HG02588 (cell line): ENCODE data around the gene LIMK2.
"Not testable (repeated sequence)": the region's sequence is repeated elsewhere in the genome, so short reads cannot be mapped to it uniquely, and the experiment has no call there.

ENCODE experiments used
- ATAC-seq: cut with Tn5 transposase; IDR thresholded peaks from one replicate; pipeline ENCODE4 v1.9.1; 2021; ENCODE audit warnings: mild to moderate bottlenecking, moderate library complexity; ENCODE audit not compliant: unreplicated experiment

The LIMK2 gene

GRCh38 chr22:31210556-31211421, 1.3 kb upstream of the LIMK2 start:
- ATAC-seq: no peak

DNA sequence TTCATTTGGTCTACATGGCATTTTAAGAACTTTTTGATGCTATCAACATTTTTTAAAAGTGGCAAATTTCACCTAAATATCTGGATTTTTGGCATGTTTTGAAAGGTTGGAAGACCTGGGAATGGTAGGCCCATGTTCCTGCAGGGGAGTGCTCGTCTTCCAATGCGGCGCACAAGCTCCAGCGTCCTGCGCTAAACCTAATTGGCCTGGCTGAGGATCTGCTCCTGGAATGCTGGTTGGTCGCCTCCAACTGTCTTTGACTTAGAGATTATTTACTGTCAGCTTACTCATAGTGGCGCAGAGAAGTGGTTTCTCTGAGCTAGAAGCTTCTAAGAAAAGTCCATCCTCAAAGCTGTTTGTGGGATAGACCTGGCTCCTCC, 626 bp upstream of the LIMK2 start:
- no peak for ATAC-seq

DNA sequence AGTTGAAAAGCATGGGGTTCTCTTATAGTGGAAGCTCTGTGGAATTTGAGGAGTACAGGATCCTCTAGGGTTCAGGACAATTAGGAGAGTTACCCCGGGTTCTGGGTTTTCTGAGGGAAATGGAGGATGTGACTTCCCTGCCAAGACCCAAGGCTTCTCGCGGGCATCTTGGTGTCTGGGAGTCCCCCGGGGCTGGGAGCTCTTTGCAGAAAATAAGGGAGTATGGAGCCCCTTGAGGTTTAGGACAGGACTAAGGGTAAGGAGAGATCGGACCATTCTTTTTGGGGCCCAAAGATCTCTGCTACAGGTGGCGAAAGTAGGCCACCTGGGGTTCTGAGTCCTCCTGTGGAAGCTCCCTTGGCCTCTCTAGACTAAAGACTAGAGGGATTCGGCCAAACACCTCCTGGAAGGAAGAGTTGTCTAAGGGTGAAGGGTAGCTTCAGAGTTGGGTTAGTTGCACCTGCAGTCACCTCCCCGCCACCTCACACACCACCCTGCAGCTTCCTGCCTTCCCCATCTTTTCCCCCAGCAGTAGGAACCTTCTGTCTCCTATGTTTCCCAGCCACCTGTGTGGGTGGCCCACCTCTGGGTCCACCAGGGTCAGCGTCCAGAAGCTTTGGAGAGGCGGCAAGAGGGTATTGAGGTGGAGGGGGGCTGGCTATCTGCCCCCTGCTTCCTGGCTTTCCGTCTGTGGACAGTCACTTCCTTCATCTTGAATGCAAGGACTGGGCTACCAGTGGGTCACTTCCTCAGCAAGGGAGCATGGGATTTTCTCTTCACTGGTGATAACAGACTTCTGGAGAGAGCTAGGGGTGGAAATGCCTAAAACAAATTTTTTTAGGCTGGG, 908 bp downstream of the LIMK2 start:
- ATAC-seq: no peak

- no peak for ATAC-seq
Measured at GRCh38 chr22:31215018-31215535, 3.0 kb downstream of the LIMK2 start.

GRCh38 chr22:31218565-31219262, 6.6 kb downstream of the LIMK2 start:
- no peak for ATAC-seq

DNA sequence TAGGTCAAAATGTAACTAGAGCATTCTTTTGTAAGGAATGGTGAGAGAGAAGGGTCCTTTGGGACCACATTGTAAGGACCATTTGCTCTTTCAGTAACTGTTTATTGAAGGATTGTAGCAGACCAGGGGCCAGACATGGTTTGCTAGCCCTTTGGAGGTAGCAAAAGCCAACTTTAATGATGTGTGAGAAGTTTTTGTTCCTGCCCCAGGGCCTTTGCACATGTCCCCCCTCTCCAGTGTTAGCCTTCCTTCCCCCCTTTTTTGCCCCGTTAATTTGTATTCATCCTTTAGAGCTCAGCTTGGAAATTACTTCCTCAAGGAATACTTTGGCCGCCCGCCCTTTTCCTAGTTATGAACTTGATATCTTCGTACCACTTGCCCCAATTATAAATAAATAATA, 9.0 kb downstream of the LIMK2 start:
- ATAC-seq: no peak

DNA sequence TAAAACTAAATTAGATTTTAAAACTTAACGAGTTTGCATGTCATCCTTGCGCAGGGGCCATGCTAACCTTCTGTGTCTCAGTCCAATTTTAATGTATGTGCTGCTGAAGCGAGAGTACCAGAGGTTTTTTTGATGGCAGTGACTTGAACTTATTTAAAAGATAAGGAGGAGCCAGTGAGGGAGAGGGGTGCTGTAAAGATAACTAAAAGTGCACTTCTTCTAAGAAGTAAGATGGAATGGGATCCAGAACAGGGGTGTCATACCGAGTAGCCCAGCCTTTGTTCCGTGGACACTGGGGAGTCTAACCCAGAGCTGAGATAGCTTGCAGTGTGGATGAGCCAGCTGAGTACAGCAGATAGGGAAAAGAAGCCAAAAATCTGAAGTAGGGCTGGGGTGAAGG, 10.6 kb downstream of the LIMK2 start:
- ATAC-seq: no peak

- ATAC-seq: no peak
Measured at GRCh38 chr22:31223786-31224191, 11.7 kb downstream of the LIMK2 start.

DNA sequence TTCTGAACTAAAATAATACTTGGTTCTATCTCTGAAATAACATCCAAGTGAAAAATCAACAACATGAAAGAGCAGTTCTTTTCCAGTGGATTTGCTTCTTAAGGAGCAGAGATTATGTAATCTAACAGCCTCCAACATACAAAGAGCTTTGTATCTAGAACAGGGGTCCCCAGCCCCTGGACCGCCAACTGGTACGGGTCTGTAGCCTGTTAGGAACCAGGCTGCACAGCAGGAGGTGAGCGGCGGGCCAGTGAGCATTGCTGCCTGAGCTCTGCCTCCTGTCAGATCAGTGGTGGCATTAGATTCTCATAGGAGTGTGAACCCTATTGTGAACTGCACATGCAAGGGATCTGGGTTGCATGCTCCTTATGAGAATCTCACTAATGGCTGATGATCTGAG, 12.6 kb downstream of the LIMK2 start:
- ATAC-seq: not testable (repeated sequence)

DNA sequence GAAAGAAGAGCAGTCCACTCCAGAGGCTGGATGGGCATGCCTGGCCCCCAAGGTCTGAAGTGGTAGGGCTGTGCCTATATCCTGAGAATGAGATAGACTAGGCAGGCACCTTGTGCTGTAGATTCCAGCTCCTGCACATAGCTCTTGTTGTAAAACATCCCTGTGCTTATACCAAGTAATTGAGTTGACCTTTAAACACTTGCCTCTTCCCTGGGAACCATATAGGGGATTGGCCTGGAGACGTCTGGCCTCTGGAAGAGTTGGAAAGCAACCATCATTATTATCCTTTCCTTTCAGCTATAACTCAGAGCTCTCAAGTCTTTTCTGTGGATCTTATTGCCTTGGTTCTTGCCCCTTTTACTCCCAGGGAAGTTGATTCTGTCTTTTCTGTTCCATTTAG, 15.1 kb downstream of the LIMK2 start:
- ATAC-seq: no peak

DNA sequence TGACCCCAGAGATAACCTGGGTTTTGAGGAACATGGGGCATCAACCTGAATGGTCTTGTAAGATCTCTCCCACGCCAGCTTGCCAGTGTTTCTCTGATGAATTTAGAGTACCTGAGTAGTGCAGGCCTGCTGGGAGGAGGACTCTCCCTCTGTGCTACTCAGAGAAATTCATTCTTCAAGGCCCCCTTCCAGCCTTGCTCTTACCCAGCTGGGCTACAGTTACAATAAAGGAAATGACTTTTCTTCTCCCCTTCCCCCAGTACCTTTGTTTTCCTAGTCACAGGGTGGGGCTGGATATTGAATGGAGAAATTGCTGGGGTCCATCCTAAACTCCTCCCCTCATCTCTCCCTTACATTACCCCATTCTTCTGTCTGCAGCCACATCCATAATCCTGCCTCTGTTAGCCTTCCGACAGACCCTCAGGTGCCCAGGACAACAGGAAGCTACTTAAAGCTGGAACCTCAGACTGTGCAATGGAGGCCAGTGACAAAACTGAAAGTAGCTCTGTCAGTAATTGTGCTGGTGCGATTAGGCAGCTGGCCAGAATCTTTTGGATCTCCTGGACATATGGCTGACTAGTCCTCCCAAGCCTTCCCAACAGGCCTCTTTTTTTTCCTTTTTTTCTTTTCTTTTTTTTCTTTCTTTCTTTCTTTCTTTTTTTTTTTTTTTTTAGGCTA, 17.4 kb downstream of the LIMK2 start:
- ATAC-seq: no peak

DNA sequence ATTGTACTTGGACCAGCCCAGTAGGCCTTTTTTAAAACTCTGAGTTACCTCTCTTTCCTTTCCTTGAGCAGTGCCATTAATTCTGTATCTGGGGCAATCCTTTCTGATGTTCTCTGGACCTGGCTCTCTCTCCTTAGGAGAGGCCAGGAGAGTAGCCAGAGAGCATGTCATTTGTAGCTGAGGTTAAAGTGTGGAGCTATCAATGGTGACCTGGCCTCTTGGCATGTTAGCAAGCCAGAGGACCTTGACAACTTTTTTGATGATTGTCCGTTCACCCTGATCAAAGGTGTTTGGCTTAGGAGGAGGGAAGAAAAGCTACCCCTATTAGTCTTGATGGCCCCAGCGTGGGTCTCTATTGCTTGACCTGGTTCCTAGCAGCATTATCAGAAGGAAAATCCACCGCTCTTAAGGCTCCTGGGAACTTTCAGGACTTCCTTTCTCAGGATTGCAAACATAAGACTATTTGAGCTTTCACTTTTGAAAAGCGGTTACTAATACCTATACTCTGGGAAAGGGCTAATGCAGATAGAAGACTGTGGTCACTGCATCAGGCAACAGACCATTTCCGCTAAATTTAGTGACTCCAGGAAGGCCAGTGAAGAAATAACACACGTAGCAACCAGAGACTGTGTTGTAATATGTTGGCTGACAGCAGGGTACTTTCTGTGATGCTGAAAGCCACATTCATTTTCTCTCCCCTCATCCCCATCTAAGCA, 18.2 kb downstream of the LIMK2 start:
- no peak for ATAC-seq

DNA sequence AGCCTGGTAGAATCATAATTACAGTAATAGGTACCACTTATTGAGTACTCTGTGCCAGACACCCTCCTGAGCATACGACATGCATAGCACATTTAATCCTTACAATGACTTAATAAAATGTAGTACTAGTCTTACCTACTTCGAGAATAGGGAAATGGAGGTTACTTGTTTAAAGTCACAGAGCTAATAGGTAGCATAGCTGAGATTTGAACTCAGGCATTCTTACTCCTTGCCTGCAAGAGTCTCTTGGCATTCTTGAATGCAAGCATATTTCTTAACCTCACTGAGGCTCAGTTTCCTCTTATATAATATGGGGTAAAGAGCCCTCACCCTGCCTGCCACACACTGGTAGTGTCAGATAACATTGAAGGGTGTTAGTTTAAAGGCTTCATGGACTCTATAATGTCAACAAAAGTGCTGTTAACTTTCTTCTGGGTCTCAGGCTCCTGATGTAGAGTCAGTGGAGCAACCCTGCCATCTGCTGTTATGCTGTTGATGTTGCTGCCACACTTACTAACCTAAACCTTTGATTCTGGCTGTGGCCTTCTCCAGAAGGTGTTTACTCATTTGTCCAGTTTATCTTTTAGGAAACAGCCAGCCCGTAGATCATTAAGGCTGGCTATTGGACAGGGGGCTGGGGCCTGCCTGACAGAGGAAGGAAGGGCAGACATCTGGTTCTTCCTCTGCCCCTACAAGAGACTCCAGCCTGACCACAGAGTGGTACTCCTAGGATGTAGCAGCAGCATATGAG, 18.9 kb downstream of the LIMK2 start:
- ATAC-seq: no peak

DNA sequence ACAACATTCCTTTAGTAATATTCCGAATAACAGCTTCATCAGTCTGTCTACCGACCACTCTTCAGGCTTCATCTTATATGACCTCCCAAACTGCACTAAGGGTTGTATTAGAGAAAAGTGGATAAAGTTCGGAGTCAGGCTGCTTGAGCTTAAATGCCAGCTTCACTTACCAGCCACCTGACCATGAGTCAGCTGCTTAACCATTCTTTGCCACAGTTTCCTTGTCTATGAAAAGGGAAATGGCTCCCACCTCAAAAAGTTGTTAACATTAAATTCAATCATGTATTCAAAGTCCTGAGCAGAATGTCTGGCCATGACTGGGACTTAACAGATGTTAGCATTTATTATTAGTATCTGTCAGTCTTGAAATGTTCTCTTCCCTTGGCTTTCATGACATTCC, 20.9 kb downstream of the LIMK2 start:
- ATAC-seq: no peak

DNA sequence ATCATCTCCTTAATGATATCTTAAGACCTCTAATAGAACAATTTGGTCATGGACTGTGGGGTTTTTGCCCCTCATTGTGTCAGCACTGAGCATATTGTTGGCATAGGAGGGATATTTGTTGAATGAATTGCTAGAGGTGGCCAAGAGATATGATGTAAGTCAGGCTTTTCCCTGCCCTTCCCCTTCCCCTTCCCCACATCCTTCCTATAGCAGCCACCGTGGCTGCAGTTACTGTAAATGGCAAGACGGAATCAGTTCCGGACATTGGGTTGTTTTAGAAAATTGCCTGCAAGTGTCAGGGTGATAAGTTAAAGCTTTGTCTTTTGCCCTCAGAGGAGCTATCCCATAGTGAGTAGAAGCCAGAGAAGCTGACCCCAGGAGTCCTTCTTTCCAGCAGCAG, 23.0 kb downstream of the LIMK2 start:
- ATAC-seq: no peak

- not testable (repeated sequence) for ATAC-seq
Measured at GRCh38 chr22:31236044-31236443, 23.9 kb downstream of the LIMK2 start.

GRCh38 chr22:31238057-31238456, 26.0 kb downstream of the LIMK2 start:
- no peak for ATAC-seq

DNA sequence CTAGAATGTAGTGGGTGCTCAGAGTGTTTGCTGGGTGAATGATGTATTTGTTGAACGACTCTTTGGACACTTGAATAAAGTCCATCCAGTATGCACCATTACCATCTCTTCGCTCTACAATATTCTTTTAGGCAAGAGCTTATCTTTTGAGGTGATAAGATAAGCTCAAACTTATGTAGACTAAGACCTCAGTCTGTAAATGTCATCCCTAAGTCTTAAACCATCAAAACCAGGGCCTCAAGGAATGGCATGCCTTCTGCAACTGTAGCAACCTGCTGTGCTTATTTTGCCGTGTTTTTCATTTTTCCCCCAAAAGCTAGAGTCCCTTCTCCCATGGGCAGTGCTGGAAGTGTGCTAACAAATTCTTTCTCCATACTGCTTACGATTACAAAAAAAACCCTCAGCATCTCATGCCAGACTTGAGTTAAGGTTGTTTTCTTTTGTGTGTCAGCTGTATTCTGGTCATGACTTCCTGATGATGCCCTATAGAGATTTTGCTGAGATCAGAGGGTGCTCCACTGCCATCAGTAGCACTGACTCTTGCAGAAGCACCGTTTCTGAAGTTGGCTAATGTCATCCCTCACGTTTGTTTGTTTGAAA, 27.8 kb downstream of the LIMK2 start:
- ATAC-seq: no peak

GRCh38 chr22:31241200-31241599, 29.1 kb downstream of the LIMK2 start:
- ATAC-seq: no peak
